GM12891 (cell line): Measurements from ENCODE around the gene PADI3.

Experiments used
- POLR2A ChIP-seq: IDR thresholded peaks from 2 replicates; pipeline ENCODE4 v1.6.1; 2011; ENCODE audit warnings: low read depth, low read length, control low read depth
- POLR2AphosphoS5 ChIP-seq: IDR thresholded peaks from 2 replicates; pipeline ENCODE4 v1.6.1; 2011; ENCODE audit warnings: low read depth, low read length, control low read depth
- POU2F2 ChIP-seq: IDR thresholded peaks from 2 replicates; pipeline ENCODE4 v1.6.1; 2011; ENCODE audit warnings: low read depth, mild to moderate bottlenecking, control low read depth, low read length, moderate library complexity
- TAF1 ChIP-seq: IDR thresholded peaks from 2 replicates; pipeline ENCODE4 v1.6.1; 2011; ENCODE audit warnings: low read depth, low read length, control low read depth

GRCh38 chr1:17277511-17278159 is 28.7 kb downstream of the PADI3 start:
- TF ChIP-seq POLR2A (no peak), POLR2AphosphoS5 (no peak), TAF1 (no peak), POU2F2 (no peak)
